T follicular helper cell (primary cell): ENCODE data around the gene ELF3.
"Not testable (repeated sequence)": the region's sequence is repeated elsewhere in the genome, so short reads cannot be mapped to it uniquely, and the experiment has no call there.

Experiments
- DNase-seq: peaks from one replicate; pipeline ENCODE4 v3.0.0-alpha.2; 2020; ENCODE audit warnings: low read depth
- total RNA-seq, 2 experiments: gene quantifications; one replicate each; lab custom pipeline; 2026; lab: John Stamatoyannopoulos, UW

The ELF3 gene
- total RNA-seq = 0.13 to 0.66 reads per million in 2 experiments

- no peak for DNase-seq
These were observed at the start of gene ELF3 for GRCh38 chr1:202010180-202011015. Gene ELF3, plus strand, starts transcription at chr1:202010587. Its CDS starts 550 bp downstream, at chr1:202011137.

- DNase-seq = not testable (repeated sequence)
These were observed 48.0 kb upstream of the ELF3 start for GRCh38 chr1:201962382-201962781.

GRCh38 chr1:201964261-201964660 lies 46.1 kb upstream of the ELF3 start:
- DNase-seq = no peak

GRCh38 chr1:201966171-201966570 lies 44.2 kb upstream of the ELF3 start:
- no peak for DNase-seq

- DNase-seq = no peak
These were observed 42.0 kb upstream of the ELF3 start for GRCh38 chr1:201968202-201968925.

- DNase-seq = no peak
These were observed 39.8 kb upstream of the ELF3 start for GRCh38 chr1:201970334-201971159.

- DNase-seq = peak; percentile 42
These were observed 28.2 kb upstream of the ELF3 start for GRCh38 chr1:201982082-201982622.

GRCh38 chr1:201982623-201983379 lies 27.6 kb upstream of the ELF3 start, which contains the start of gene RNPEP:
Gene RNPEP, plus strand, starts transcription at chr1:201982648. Its CDS starts 19 bp downstream, at chr1:201982667.
- peak; percentile 37 for DNase-seq

- DNase-seq = no peak
These were observed 27.0 kb upstream of the ELF3 start for GRCh38 chr1:201983380-201983805.

- no peak for DNase-seq
These were observed 25.9 kb upstream of the ELF3 start for GRCh38 chr1:201984446-201984845.

- no peak for DNase-seq
These were observed 25.0 kb upstream of the ELF3 start for GRCh38 chr1:201985355-201985754.

- DNase-seq = no peak
These were observed 21.8 kb upstream of the ELF3 start for GRCh38 chr1:201988601-201989000.

- DNase-seq = no peak
These were observed 20.8 kb upstream of the ELF3 start for GRCh38 chr1:201989354-201990128.

GRCh38 chr1:201990427-201990826 lies 20.0 kb upstream of the ELF3 start:
- DNase-seq = no peak

GRCh38 chr1:201999625-202000238 lies 10.7 kb upstream of the ELF3 start:
- no peak for DNase-seq

- no peak for DNase-seq
These were observed 7.9 kb upstream of the ELF3 start for GRCh38 chr1:202002507-202002906.

- DNase-seq = no peak
These were observed 5.7 kb upstream of the ELF3 start for GRCh38 chr1:202004711-202005110.

- no peak for DNase-seq
These were observed 4.4 kb upstream of the ELF3 start for GRCh38 chr1:202005958-202006357.

GRCh38 chr1:202007304-202007703 lies 3.1 kb upstream of the ELF3 start:
- no peak for DNase-seq
